GM12878 (cell line): ENCODE measurements around the gene FUT7.

ENCODE experiments used
- MEF2A ChIP-seq: IDR thresholded peaks from 2 replicates; pipeline ENCODE4 v1.6.1; 2011; ENCODE audit warnings: low read depth, mild to moderate bottlenecking, low read length, moderate library complexity; ENCODE audit not compliant: insufficient read depth
- NFYB ChIP-seq: IDR thresholded peaks from 2 replicates; pipeline ENCODE4 v1.6.1; 2011; ENCODE audit warnings: low read depth, mild to moderate bottlenecking, low read length, improper control_type of control experiment, moderate library complexity; ENCODE audit not compliant: insufficient read depth

DNA sequence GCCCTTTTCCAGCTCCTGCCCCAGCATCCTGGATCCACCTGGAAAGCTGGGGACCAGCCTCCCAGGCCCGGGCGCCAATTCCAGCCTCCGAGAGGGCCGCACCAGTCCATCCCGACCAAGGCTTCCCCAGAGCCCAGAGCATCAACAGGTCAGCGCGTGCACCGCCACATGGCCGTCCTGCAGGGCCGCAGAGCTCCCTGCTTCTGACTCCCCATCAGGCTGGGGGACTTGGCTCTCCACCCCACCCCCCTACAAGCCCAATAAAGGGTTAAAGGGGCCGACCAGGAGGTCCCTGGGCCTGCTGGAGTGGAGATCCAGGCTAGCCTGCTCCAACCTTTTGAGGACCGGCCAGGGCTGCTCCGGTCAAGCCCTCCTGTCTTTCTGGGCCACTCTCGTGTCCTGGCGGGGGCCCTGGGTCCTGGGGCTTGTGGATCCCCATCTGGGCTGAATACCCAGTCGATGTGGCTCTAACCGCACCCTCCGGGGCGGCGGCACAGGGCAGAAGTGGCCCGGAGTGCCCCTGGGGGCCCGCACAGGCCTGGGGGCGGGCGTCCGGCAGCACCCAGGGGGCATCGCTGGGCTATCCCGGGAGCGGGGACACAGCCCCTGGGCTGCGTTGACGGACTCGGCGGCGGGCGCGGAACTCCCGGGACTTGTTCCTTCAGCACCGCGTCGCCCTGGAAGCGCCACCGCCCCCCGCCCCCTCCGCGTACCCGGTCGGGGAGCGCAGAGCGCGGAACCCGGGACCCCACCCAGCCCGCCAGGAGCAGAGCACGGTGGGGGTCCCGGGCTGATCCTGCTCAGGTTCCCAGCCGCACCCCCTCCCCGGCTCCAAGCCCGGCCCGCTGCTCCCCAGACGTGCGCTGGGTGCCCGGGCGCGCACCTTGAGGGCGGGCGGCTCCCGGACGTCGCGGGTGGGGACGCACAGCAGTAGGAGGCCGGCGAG is 21.4 kb upstream of the FUT7 start:
- TF ChIP-seq MEF2A (no peak), NFYB (no peak)
